Duodenal mucosa (tissue), 2 donors: ENCODE results near the gene HS3ST5.
"Not testable (repeated sequence)": the region's sequence is repeated elsewhere in the genome, so short reads cannot be mapped to it uniquely, and the experiment has no call there.

Source experiments
- H3K27ac ChIP-seq: one replicate; pipeline ENCODE4 v1.7.0; 2013; ENCODE audit warnings: low read depth, low read length
- H3K27me3 ChIP-seq, 2 donors: one replicate each; pipeline ENCODE4 v1.7.0; 2013; ENCODE audit warnings: low read length in 2 of 2, control low read depth in 1 of 2; ENCODE audit not compliant: insufficient read depth in 2 of 2, control insufficient read depth in 1 of 2
- H3K36me3 ChIP-seq, 2 donors: one replicate each; pipeline ENCODE4 v1.7.0; 2013; ENCODE audit warnings: low read length in 2 of 2, control low read depth in 1 of 2; ENCODE audit not compliant: insufficient read depth in 2 of 2, control insufficient read depth in 1 of 2
- H3K4me1 ChIP-seq, 2 donors: one replicate each; pipeline ENCODE4 v1.7.0; 2013; ENCODE audit warnings: low read length in 2 of 2, control low read depth in 1 of 2; ENCODE audit not compliant: insufficient read depth in 2 of 2, control insufficient read depth in 1 of 2
- H3K4me3 ChIP-seq, 2 donors: one replicate each; pipeline ENCODE4 v1.7.0; 2013; ENCODE audit warnings: low read length in 2 of 2, low read depth in 1 of 2
- H3K9ac ChIP-seq, 2 donors: one replicate each; pipeline ENCODE4 v1.7.0; 2013; ENCODE audit warnings: low read length in 2 of 2, low read depth in 1 of 2
- H3K9me3 ChIP-seq, 2 donors: one replicate each; pipeline ENCODE4 v1.7.0; 2013; ENCODE audit warnings: low read length in 2 of 2, control low read depth in 1 of 2; ENCODE audit not compliant: control insufficient read depth in 1 of 2

Gene HS3ST5

DNA sequence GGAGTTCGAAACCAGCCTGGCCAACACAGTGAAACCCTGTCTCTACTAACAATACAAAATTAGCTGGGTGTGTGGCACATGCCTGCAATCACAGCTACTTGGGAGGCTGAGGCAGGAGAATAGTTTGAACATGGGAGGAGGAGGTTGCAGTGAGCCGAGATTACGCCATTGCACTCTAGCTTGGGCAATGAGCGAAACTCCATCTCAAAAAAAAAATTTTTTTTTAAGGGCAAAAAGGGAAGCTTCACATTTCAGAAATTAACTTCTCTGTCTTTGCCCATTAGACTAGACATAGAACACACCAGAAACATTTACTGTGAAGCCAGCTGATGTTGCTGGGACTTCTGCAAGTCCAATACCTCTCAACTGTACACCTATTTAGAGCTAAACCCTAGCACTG, 281.1 kb downstream of the HS3ST5 start:
- H3K4me3 ChIP-seq: no peak overlapping the region
- no peaks in the 10 kb centered on the region for H3K4me1 ChIP-seq
- no peaks in the 10 kb centered on the region for H3K9me3 ChIP-seq
- H3K9ac ChIP-seq: no peak overlapping the region
- no peak overlapping the region for H3K27ac ChIP-seq
- H3K36me3 ChIP-seq: no peaks in the 10 kb centered on the region
- H3K27me3 ChIP-seq: no peaks in the 10 kb centered on the region

DNA sequence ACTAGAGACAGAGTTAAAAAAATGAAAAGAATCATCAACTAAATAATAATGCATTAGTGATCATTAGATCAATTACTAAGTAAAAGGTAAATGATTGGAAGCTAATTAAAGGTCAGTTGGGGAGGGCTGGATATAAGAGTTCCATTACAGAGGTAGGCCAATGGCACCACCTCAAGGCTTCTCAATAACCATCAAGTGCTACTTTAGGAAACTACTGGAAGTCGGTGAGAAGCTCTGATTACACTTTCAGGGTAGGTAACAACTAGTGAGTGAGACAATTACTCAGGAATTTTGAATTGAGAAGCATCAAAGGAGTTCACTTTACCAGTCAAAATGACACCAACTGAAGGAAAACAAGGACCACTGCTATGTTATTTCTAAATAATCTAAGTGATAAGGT, 281.7 kb downstream of the HS3ST5 start:
- Histone ChIP-seq H3K27ac (no peak overlapping the region), H3K9ac (no peak overlapping the region), H3K9me3 (no peaks in the 10 kb centered on the region), H3K4me3 (no peak overlapping the region), H3K27me3 (no peaks in the 10 kb centered on the region), H3K4me1 (no peaks in the 10 kb centered on the region), H3K36me3 (no peaks in the 10 kb centered on the region)

- Histone ChIP-seq H3K27me3 (no peaks in the 10 kb centered on the region), H3K9ac (no peak overlapping the region), H3K27ac (no peak overlapping the region), H3K9me3 (no peaks in the 10 kb centered on the region), H3K4me3 (no peak overlapping the region), H3K36me3 (no peaks in the 10 kb centered on the region), H3K4me1 (no peaks in the 10 kb centered on the region)
Observed at GRCh38 chr6:114058435-114058834, 284.4 kb downstream of the HS3ST5 start.

- no peaks in the 10 kb centered on the region for H3K4me1 ChIP-seq
- H3K9ac ChIP-seq: no peak overlapping the region
- no peak overlapping the region for H3K27ac ChIP-seq
- no peaks in the 10 kb centered on the region for H3K9me3 ChIP-seq
- no peak overlapping the region for H3K4me3 ChIP-seq
- H3K36me3 ChIP-seq: no peaks in the 10 kb centered on the region
- H3K27me3 ChIP-seq: no peaks in the 10 kb centered on the region
Observed at GRCh38 chr6:114055763-114056162, 287.1 kb downstream of the HS3ST5 start.

GRCh38 chr6:114055349-114055748, 287.5 kb downstream of the HS3ST5 start:
- Histone ChIP-seq H3K4me3 (no peak overlapping the region), H3K27me3 (no peaks in the 10 kb centered on the region), H3K4me1 (no peaks in the 10 kb centered on the region), H3K36me3 (no peaks in the 10 kb centered on the region), H3K27ac (no peak overlapping the region), H3K9me3 (no peaks in the 10 kb centered on the region), H3K9ac (no peak overlapping the region)

GRCh38 chr6:114053791-114054190, 289.0 kb downstream of the HS3ST5 start:
- no peaks in the 10 kb centered on the region for H3K4me1 ChIP-seq
- H3K9me3 ChIP-seq: no peaks in the 10 kb centered on the region
- H3K36me3 ChIP-seq: no peaks in the 10 kb centered on the region
- no peaks in the 10 kb centered on the region for H3K27me3 ChIP-seq
- no peak overlapping the region for H3K4me3 ChIP-seq
- H3K27ac ChIP-seq: no peak overlapping the region
- no peak overlapping the region for H3K9ac ChIP-seq

GRCh38 chr6:114052141-114052540, 290.7 kb downstream of the HS3ST5 start:
- H3K36me3 ChIP-seq: no peaks in the 10 kb centered on the region
- H3K4me1 ChIP-seq: no peaks in the 10 kb centered on the region
- no peak overlapping the region for H3K9ac ChIP-seq
- no peak overlapping the region for H3K27ac ChIP-seq
- no peak overlapping the region for H3K4me3 ChIP-seq
- H3K9me3 ChIP-seq: no peaks in the 10 kb centered on the region
- no peaks in the 10 kb centered on the region for H3K27me3 ChIP-seq

GRCh38 chr6:114051031-114051430, 291.8 kb downstream of the HS3ST5 start:
- H3K4me3 ChIP-seq: no peak overlapping the region
- no peaks in the 10 kb centered on the region for H3K9me3 ChIP-seq
- H3K4me1 ChIP-seq: no peaks in the 10 kb centered on the region
- H3K9ac ChIP-seq: no peak overlapping the region
- H3K36me3 ChIP-seq: no peaks in the 10 kb centered on the region
- H3K27ac ChIP-seq: no peak overlapping the region
- no peaks in the 10 kb centered on the region for H3K27me3 ChIP-seq

DNA sequence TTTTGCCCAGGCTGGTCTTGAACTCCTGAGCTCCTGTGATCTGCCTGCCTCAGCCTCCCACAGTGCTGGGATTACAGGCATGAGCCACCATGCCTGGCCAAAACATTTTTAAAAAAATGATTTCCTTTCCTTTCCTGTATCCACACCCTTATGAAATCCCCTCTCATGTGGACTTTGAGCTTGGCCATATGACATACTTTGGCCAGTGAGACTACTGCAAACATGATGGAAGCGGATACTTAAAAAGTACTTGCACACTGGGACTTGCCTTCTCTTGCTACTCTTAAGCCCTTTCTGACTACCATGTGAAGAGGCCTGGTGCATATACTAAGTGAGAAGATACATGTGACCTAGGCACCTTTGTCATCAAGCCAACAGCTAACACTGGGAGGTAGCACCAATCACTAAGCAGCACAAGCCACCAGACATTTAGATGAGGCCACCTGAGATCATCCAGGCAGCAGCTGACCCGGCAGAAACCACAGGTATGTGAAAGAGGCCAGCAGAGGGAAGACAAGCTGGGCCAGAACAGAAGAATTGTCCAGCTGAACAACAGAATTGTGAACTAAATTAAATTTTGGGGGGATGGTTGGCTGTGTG, 293.4 kb downstream of the HS3ST5 start:
- no peak overlapping the region for H3K4me3 ChIP-seq
- no peaks in the 10 kb centered on the region for H3K9me3 ChIP-seq
- no peak overlapping the region for H3K27ac ChIP-seq
- no peak overlapping the region for H3K9ac ChIP-seq
- no peaks in the 10 kb centered on the region for H3K27me3 ChIP-seq
- H3K36me3 ChIP-seq: no peaks in the 10 kb centered on the region
- H3K4me1 ChIP-seq: no peaks in the 10 kb centered on the region

DNA sequence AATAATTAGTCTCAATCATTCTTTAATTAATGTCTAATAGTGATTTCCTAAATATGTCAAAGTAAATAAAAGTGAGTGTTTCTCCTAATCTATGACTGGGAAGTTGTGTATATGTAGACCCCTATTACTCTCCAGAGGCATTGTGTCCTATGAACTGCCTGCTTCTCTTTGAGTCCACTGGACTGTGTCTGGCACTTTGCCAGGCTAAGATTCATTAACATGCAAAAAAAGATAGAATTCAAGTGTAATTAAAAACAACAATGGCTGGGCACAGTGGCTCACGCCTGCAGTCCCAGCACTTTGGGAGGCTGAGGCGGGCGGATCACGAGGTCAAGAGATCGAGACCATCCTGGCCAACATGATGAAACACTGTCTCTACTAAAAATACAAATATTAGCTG, 298.3 kb downstream of the HS3ST5 start:
- not testable (repeated sequence) for H3K27ac ChIP-seq, H3K4me1 ChIP-seq, H3K27me3 ChIP-seq, H3K36me3 ChIP-seq, H3K9ac ChIP-seq, H3K4me3 ChIP-seq, H3K9me3 ChIP-seq
